Upper lobe of left lung (tissue), 6 donors: ENCODE results near the gene ITPKB. TPM values are rescaled to one million over a fixed set of nuclear protein-coding genes. Genes with fewer than 3 reads are reported as not detected.

ENCODE experiments used
- ATAC-seq, 2 donors: fragments of 200-7000 bp; cut with Tn5 transposase; one replicate each; pipeline ENCODE4 v1.9.1; 2022; ENCODE audit warnings: mild to moderate bottlenecking in 2 of 2, moderate library complexity in 2 of 2; ENCODE audit not compliant: low FRiP score in 2 of 2
- DNase-seq, 2 donors: peaks; one replicate each; pipeline ENCODE4 v3.0.0-alpha.2; 2019 to 2020
- H3K27ac ChIP-seq, 4 donors: fragments of 200-600 bp; sonication (generic); one replicate each; pipeline ENCODE4 v1.5.1; 2016 to 2019
- H3K27me3 ChIP-seq, 4 donors: fragments of 200-600 bp; sonication (generic); one replicate each; pipeline ENCODE4 v1.5.1; 2017 to 2019
- H3K36me3 ChIP-seq, 4 donors: fragments of 200-600 bp; sonication (generic); one replicate each; pipeline ENCODE4 v1.5.1; 2016 to 2019
- H3K4me1 ChIP-seq, 4 donors: fragments of 200-600 bp; sonication (generic); one replicate each; pipeline ENCODE4 v1.5.1; 2018 to 2019
- H3K4me3 ChIP-seq, 4 donors: fragments of 200-600 bp; sonication (generic); one replicate each; pipeline ENCODE4 v1.5.1; 2017 to 2019; ENCODE audit warnings: mild to moderate bottlenecking in 2 of 4, moderate library complexity in 1 of 4
- H3K9me3 ChIP-seq, 4 donors: fragments of 200-600 bp; sonication (generic); one replicate each; pipeline ENCODE4 v1.5.1; 2018 to 2019
- CTCF ChIP-seq, 6 experiments: fragments of 450-650 bp in 4 of 6; fragments of 200-600 bp in 2 of 6; sonication (generic) in 2 of 6; IDR thresholded peaks; one replicate each; pipeline ENCODE4 v1.5.1; 2016 to 2019; ENCODE audit warnings: antibody characterized with exemption in 6 of 6
- EP300 ChIP-seq, 4 donors: sonication (generic); formaldehyde crosslinking; IDR thresholded peaks; one replicate each; pipeline ENCODE4 v1.5.1; 2017; ENCODE audit warnings: antibody characterized with exemption in 4 of 4, control low read depth in 2 of 4
- POLR2A ChIP-seq, 4 donors: fragments of 450-650 bp; IDR thresholded peaks; one replicate each; pipeline ENCODE4 v1.5.1; 2016 to 2017; ENCODE audit warnings: antibody characterized with exemption in 4 of 4, mild to moderate bottlenecking in 2 of 4
- POLR2AphosphoS5 ChIP-seq, 2 donors: sonication (generic); formaldehyde crosslinking; IDR thresholded peaks; one replicate each; pipeline ENCODE4 v1.5.1; 2017; ENCODE audit warnings: antibody characterized with exemption in 2 of 2
- WGBS, 2 donors: methylation state at CpG; one replicate each; pipeline ENCODE4 v1.1.5; 2017 to 2018; 5-methylcytosine and 5-hydroxymethylcytosine counted together
- total RNA-seq, 6 donors: library from RNA; depleted of rRNA in 4 of 6; stranded (reverse); fragments of >200 nt in 4 of 6; gene quantifications; one replicate each; pipeline versions ENCODE4 v1.1.0 to v1.2.1, GENCODE V29; 2016 to 2021
- donor health status: DM: no; HTN: no; CAD: no; lungs with moderate emphysema.
- donor health status: DM: no; HTN: yes; CAD: no; lungs with severe emphysema.

ITPKB gene
- total RNA-seq, 6 donors from 2014 or later, result 19.8 to 62.9 (median 45.8) TPM

- Histone ChIP-seq H3K36me3 (no peaks in the 10 kb centered on the region), H3K27ac (peak overlapping the region; percentile 0 to 73 (median 50)), H3K4me3 (no peak overlapping the region), H3K9me3 (no peaks in the 10 kb centered on the region), H3K4me1 (peaks cover 12 to 25% (median 21%) of the 10 kb centered on the region in 4 donors), H3K27me3 (no peaks in the 10 kb centered on the region)
- TF ChIP-seq POLR2AphosphoS5 (IDR thresholded peaks at IDR 0.05), result no peak
- TF ChIP-seq EP300 (IDR thresholded peaks at IDR 0.05), result no peak
- TF ChIP-seq CTCF (IDR thresholded peaks at IDR 0.05), result no peak
- TF ChIP-seq POLR2A (IDR thresholded peaks at IDR 0.05), result no peak
- ATAC-seq (peak in 1 of 2 donors; percentile 86), DNase-seq (peak; percentile 67 to 72)
- WGBS, 2 donors, result 56 to 57% methylated on average over 11 of the region's 11 CpGs
Observed at GRCh38 chr1:226717256-226717909, 21.7 kb downstream of the ITPKB start.

DNA sequence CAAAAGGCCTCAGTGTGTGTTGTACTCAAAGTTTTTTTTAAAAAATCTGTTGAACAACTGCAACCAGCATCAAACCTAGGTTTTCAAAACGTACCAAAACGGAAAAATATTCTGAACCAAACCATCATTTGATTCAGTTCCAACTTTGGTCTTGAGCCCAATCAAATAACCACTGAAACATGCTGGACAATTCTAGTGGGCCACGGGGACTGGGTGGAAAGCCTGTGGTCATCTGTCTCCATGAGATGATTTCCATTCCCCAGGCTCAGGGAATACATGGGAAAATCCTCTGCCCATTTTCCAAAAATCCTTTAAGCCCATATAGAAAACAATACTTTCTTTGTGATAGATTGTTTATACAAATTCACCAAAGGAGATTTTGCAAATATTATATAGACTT is 22.5 kb downstream of the ITPKB start:
- H3K27me3 ChIP-seq, result no peaks in the 10 kb centered on the region
- H3K9me3 ChIP-seq, result no peaks in the 10 kb centered on the region
- H3K36me3 ChIP-seq, result no peaks in the 10 kb centered on the region
- 87 to 88% methylated on average over 3 of the region's 3 CpGs for WGBS, 2 donors
- no peak for DNase-seq
- TF ChIP-seq EP300 (IDR thresholded peaks at IDR 0.05) (no peak), POLR2A (IDR thresholded peaks at IDR 0.05) (no peak), POLR2AphosphoS5 (IDR thresholded peaks at IDR 0.05) (no peak), CTCF (IDR thresholded peaks at IDR 0.05) (no peak)
- peaks cover 18 to 32% (median 28%) of the 10 kb centered on the region in 4 donors for H3K4me1 ChIP-seq
- no peak for ATAC-seq
- H3K27ac ChIP-seq, result peak overlapping the region in 1 of 4 donors; percentile 73
- H3K4me3 ChIP-seq, result no peak overlapping the region

DNA sequence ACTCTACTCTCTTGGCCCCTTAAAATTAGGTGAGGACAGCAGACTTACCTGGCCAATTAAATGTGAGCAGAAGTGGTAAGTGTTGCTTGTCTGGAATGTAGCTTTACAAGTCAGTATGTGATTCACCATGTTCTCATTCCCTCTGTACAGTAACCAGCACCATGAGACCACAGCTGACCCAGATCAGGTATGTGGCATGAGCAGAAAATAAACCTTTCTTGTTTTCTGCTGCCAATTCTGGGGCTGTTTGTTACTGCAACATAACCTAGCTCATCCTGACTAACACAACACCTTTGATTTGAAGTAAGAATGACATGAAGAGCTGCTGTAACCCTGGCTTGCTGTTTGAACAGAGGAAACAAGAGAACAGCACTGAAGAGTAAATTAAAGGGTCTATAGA is 24.9 kb downstream of the ITPKB start:
- TF ChIP-seq EP300 (IDR thresholded peaks at IDR 0.05) (no peak), POLR2AphosphoS5 (IDR thresholded peaks at IDR 0.05) (no peak), POLR2A (IDR thresholded peaks at IDR 0.05) (no peak), CTCF (IDR thresholded peaks at IDR 0.05) (no peak)
- DNase-seq, result no peak
- ATAC-seq, result no peak
- no peaks in the 10 kb centered on the region for H3K36me3 ChIP-seq
- H3K4me3 ChIP-seq, result no peak overlapping the region
- H3K9me3 ChIP-seq, result no peaks in the 10 kb centered on the region
- no peak overlapping the region for H3K27ac ChIP-seq
- H3K27me3 ChIP-seq, result no peaks in the 10 kb centered on the region
- peaks cover 34 to 53% (median 44%) of the 10 kb centered on the region in 4 donors for H3K4me1 ChIP-seq

DNA sequence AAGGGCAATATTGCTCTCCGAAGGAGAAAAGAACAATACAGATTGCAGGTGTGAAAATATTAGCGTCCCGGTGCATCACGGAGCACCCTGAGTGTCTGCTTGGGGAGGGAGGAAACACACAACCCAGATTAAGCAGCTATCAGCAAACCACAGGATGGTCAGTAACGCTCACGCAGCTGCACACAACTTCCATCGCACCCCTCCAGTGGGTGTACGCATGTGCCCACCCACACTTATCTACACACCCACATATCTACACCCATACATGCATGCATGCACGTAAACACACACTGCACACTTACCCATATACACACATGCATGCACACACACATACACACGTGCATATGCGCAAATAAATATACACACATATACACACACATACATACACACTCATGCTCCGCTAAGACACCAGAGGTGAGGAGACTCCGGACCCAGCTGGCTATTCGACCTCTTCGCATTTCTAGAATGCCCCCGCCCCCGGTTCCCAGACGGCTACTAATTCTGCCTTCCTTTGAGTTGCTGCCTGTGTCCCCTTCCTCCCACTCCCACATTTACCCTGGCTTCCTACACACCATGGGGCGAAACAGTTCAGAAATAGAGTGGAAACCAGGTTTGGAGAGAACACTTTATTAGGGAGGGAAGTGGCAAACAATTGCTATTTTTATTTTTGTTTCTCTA is 26.2 kb downstream of the ITPKB start:
- H3K9me3 ChIP-seq, result no peaks in the 10 kb centered on the region
- no peak overlapping the region for H3K4me3 ChIP-seq
- ATAC-seq (no peak), DNase-seq (no peak)
- TF ChIP-seq EP300 (IDR thresholded peaks at IDR 0.05), result no peak
- TF ChIP-seq CTCF (IDR thresholded peaks at IDR 0.05), result no peak
- no peak for TF ChIP-seq POLR2A (IDR thresholded peaks at IDR 0.05)
- TF ChIP-seq POLR2AphosphoS5 (IDR thresholded peaks at IDR 0.05), result no peak
- peak overlapping the region in 2 of 4 donors; percentile 47 to 65 for H3K27ac ChIP-seq
- WGBS, 2 donors, result 63 to 73% methylated on average over 16 to 19 of the region's 19 CpGs
- peaks cover 39 to 61% (median 55%) of the 10 kb centered on the region in 4 donors for H3K4me1 ChIP-seq
- no peaks in the 10 kb centered on the region for H3K27me3 ChIP-seq
- H3K36me3 ChIP-seq, result no peaks in the 10 kb centered on the region
